ENCODE results near the gene CRYBG2.
"Not testable (repeated sequence)": the region's sequence is repeated elsewhere in the genome, so short reads cannot be mapped to it uniquely, and the experiment has no call there.

CRYBG2 gene

DNA sequence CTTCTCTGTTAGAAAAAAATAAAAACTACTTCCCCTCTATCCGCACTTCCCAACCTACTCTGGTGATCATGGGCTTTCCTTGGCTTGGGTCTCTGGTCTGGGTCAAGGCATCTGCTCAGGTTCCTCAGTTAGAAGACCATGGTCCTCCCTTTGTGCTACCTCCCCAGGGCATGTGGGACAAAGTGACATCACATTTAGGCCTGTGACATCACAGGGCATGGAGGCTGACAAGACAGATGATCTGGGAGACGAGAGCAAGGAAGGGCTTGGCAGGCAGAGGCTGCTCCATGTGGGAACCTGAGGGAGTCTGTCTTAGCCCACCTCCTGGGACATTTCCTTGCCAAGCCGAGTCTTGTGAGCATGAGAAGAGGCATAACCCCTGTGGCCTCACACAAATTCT, 18.7 kb upstream of the CRYBG2 start, which contains the start of gene ZNF683:
ZNF683 (minus strand) TSS at position 140 of the 400 bp plus-strand sequence. CDS start 4,179 bp downstream, outside the sequence.
- intact Hi-C loops (cut with DNase I), result not testable (repeated sequence)
- DNase-seq, result peak in 1 of 10 donors; percentile 20

DNA sequence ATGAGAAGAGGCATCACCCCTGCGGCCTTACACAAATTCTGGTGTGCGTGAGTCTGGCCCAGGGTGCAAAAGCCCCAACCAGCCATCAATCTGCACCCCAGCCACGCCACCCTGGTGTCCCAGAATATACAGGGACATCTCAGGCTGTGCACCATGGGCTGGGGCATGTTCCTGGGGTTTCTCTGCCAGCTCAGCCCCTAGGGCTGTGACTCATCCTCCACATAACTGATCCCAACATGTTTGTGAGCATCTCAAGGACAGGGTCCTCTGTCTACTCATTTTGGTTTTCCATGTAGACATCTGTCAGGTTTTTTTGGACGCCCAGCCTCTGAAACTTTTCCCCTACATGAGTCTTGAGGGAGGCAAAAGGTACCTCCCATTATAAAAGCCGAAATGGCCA, 18.1 kb upstream of the CRYBG2 start:
- peak in 2 of 10 donors; percentile 34 to 43 for DNase-seq
- intact Hi-C loops (cut with DNase I), result no loop called here

DNA sequence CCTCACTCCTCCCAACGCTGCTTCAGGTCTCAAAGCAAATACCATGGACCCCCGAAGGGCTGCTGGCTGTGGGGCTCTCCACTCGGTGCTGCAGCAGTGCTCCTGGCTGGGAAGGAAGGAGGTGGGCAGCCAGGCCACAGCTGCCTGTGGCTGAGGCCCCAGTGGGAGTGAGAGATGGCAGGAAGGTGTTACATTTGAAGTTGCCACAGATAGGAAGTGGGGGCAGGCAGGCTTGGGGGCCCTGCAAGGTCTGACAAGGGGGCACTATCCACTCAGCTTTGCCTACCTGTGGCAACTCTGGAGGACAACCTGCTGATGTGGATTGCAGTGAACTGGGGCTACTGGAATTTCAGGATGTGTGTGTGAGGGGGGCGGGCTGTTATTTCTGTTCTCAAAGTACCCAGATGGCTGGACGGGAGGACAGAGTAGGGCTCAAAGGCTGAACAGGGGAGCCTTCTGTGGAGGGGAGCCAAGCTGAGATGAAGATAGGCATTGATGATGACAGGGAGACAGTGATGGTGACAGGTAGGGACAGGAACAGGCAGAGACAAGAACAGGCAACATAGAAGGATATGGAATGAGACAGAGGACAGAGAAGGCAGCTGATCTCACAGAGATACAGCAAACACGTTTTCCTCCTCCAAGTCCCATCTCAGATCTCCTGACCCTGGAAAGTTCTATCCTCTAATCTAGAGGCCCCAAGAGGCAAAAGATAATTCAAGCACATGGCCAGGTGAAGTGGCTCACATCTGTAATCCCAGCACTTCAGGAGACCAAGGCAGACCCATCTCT, 16.9 kb upstream of the CRYBG2 start:
- intact Hi-C loops (cut with DNase I), result no loop called here
- peak in 2 of 10 donors; percentile 41 for DNase-seq

DNA sequence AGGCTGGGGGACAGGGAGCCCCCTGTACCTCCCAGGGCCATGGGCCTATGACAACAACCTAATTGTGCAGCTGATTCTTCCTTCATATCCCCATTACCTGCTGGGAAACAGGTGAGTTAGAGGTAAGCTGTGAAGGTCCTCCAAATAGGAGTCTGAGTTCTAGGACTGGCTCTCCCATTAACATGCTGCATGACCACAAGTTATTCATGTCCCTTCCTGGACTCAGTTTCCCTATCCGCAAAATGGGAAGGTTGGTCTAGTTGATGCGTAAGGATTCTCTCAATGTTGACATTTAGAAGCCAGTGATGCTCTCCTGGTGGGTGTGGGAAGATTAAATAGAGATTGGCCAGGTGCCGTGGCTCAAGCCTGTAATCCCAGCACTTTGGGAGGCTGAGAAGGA, 14.6 kb upstream of the CRYBG2 start:
- intact Hi-C loops (cut with DNase I), result no loop called here
- DNase-seq, result no peak

DNA sequence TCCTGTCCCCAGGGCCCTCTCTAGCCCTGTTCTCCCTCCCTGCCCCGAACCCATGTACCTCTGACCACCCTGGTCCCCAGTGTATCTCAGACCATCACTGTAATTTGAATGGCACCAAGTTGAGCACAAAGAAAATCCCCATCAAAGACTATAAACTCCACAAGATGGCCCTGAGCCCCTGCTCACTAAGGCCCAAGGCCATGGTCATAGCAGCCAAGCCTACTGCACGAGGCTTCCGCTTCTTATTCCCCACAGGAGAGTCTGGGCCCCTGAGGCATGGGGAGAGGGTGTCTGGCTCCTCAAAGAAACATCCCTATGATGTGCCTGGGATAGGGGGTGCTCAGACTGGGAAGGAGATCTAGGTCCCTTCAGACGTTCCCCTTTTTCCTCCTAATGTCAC, 14.1 kb upstream of the CRYBG2 start:
- intact Hi-C loops (cut with DNase I), result no loop called here
- DNase-seq, result peak in 1 of 10 donors; percentile 25

DNA sequence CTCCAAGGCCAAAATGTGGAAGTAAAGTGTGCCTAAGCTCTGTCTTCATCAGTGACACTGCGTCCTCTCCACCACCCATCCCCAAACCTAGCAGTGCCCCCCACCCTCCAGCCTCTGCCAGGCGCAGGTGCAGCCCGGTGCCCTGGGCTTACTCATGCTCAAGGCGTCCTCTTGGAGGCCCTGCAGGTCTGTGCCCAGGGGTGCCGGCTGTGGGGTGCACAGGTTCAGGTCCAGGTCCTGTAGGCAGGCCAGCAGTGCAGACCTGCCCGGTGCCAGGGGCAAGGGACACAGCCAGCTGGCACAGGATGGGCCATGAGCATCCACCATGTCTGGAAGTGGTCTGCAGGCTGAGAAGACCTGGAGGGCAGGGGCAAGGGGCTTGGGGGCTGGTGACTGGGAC, 13.5 kb upstream of the CRYBG2 start:
- intact Hi-C loops (cut with DNase I), result no loop called here
- peak in 1 of 10 donors; percentile 70 for DNase-seq

DNA sequence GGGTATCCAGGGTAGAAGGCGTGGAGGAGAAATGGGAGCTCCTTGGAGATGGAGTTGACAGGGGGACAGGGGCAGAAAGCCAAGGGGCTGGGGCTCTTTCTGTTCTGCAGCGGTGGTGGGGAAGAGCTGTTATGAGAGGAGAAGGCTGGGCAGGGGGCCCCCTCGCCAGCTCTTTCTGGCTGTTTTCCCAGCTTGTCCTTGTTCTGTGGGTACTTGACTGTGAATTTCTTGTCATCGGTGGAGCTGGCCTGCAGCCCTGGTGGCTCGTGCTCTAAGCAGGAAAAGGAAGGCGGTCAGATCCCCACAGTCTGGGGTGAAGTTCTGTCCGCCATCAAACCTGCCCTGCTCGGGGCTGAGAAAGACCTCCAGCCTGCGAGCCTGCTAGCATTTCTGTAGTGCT, 11.0 kb upstream of the CRYBG2 start:
- intact Hi-C loops (cut with DNase I), result no loop called here
- DNase-seq, result peak in 2 of 10 donors; percentile 36 to 54

DNA sequence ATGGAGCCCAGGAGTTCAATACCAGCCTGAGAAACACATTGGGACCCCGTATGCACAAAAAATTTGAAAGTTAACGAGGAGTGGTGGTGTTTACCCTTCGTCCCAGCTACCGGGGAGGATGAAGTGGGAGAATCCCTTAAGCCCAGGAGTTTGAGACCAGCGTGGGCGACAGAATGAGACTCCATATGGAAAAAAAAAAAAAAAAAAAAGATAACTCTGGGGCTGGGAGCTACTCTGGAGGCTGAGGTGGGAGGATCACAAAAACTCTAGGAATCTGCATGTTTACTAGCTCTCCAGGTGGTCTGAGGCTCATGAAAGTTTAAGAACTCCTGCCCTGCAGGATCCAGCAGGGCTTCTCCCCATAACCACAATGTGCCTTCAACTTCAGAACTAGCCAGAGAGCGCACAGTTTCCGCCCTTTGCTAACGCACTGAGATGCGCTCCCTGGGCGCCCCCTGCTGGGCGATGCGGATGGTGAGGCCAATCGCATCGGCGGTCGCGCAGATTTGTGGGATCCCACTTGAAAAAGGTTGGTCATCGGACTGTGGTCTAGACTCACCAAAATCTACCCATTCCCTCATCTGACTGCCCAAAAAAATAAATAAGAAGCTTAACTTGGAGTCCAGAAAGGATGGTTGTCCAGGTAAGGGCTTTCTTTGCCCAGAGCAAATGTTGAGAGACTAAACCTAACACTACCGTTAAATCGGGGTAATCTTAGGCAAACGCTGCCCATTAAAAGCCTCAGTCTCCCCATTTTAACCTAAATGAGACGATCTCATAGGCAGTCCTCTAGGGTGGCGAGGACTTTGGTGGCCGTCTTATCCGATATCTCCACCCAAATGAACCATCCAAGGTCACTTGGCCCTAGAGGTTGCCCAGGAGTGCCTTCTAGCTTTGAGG, 9.9 kb upstream of the CRYBG2 start:
- intact Hi-C loops (cut with DNase I), result no loop called here
- DNase-seq, result peak; percentile 35 to 92 (median 69)

DNA sequence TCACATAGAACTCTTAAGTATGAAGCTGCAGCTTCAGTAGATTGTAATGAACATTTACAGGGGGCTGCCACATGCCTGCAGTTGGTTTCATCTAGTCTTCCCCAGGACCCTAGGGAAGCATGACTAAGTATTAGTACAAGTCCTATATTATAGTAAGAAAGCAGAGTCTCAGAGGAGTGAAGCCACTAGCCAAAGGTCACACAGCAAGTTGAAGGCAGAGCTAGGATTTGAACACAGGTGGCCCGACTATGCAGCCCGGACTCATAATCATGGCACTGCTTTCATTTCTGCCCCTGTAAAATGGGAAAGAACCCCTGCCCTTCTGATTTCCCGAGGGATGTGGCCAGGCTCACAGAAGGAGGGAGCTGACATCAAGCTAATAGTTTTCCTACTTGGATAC, 8.4 kb upstream of the CRYBG2 start:
- intact Hi-C loops (cut with DNase I), result no loop called here
- peak in 1 of 10 donors; percentile 7 for DNase-seq

DNA sequence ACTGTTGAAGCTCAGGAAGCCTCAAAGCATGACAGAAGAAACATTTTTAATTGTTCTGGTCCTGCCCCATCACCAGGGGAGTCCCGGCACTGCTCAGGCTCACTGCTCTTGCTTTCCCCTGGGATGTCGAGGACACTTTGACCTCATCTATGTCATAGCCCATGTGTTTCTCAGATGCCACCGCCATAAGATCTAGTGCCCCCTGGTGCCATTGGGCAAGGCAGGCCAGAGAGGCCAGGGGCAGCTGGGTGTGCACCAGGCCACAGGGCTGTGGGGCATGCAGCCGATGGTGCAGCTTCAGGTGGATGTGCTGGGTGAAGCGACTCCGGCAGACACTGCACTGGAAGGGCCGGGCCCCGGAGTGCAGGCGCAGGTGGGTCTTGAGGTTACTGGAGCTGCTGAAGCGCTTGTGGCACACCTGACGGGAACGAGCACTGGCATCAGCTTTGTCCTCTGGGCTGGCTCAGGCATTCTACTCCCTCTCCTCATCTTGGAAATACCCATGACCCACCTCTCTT, 7.7 kb upstream of the CRYBG2 start:
- DNase-seq, result peak in 2 of 10 donors; percentile 56 to 67
- intact Hi-C loops (cut with DNase I), result no loop called here

DNA sequence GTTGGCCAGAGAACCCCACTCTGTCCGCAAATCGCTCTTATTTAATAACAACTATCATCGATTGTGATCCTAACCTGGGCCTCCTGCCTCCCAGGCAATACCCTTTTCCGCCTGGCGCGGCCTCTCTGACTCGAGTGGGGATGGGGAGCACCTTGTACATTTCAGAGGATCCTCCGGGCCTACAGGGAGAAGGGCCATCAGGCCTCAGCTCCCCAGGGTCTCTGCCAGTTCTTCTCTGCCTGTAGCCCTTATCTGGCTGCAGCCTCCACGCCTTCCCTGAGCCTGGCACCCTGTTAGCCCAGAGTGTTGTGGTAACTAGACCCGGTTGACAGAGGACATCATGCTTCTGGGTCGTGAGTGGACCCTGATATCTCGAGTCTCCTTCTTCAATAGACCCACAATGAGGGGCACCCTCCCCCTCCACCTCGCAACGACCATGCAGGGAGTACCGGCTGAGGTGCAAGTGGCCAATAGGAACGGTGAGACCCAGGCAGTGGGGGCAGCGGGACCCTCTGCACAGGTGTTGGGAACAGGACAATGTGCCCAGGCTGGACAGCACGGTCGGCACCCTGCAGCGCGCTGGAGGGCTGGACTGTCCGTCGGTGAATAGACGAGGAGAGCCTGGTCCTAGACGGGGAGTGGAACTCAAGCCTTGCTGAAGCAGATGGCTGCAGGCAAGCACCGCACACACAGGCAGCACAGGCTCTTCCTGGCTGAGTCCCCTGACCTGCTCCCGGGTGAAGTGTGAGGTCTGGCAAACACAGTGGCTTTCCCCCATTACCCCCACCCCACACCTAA, 7.1 kb upstream of the CRYBG2 start:
- peak in 2 of 10 donors; percentile 75 for DNase-seq
- intact Hi-C loops (cut with DNase I), result no loop called here

DNA sequence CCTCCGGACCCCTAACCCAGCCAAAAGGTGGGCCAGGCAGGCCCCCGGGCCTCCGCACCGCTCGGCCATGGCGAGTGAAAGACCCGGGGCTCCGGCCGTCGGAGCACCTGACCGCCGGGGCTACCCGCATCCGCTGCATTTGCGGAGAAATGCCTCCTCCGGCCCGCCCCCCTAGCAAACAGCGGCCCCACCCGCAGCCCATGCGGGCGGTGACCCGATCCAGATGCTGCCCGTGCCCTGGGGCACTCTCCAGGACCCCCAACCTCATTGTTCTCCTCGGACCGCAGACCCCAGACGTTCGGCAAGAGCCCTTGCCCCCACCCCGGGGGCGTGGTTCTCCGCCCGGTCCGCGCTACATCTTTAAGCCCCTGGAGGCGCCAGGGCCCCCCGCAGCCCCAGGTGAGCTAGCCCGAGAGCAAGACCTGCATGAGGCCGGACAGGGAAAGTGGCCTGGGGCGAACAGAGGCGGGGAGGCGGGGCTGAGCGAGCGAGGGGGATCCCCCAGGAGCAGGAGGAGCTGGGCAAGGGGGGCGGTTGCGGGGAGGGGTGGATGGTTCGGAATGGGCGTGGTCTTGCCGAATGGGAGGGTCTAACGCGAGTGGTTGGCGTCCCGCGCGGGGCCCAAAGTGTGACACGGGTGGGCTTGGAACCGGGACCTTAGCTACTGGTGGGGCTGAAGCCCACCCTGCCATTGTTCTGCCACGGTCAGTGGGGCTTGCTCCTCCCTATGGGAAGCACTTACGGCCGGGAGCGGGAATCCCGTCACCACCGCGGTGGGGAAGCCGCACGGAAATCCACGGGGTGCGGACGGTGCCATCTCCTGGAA, 6.3 kb upstream of the CRYBG2 start:
- DNase-seq, result peak in 2 of 10 donors; percentile 77 to 80
- intact Hi-C loops (cut with DNase I), result no loop called here

DNA sequence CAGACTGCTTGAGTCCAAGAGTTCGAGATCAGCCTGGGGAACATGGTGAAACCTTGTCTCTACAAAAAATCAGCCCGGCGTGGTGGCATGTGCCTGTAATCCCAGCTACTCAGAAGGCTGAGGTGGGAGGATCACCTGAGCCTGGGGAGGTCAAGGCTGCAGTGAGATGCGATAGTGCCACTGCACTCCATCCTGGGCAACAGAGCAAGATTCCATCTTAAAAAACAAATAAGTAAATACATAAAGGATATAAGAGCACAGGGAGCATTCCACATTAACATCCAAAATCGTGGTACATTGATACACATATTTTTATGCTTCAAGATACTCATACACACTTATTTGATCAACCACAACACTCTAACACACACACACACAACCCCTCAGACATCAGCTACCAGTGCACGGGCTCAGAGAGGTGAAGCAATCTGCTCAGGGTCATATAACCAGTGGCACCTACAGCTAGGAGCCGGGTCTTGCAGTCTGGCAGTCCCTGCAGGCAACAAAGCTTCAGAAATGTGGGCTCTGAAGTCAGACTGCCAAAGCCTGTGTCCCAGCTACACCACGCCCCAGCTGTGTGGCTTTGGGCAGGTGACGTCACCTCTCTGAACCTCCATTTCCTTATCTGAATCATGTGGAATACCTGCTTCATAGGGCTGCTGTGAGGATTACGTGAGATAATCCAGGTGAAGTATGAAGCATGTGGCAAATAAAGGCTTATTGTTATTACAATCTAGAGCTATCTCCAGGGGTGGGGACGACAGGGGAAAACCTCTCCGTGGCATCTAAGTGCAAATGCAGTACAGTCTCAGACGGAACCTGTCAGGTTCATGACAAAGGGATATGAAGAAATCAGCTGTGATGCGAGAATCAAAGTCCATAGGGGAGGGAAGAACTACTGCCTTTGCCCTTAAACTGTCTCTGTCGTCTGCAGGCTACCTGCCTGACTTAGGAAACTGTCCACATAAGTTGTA, 4.8 kb upstream of the CRYBG2 start:
- intact Hi-C loops (cut with DNase I), result no loop called here
- DNase-seq, result peak in 2 of 10 donors; percentile 13 to 22

DNA sequence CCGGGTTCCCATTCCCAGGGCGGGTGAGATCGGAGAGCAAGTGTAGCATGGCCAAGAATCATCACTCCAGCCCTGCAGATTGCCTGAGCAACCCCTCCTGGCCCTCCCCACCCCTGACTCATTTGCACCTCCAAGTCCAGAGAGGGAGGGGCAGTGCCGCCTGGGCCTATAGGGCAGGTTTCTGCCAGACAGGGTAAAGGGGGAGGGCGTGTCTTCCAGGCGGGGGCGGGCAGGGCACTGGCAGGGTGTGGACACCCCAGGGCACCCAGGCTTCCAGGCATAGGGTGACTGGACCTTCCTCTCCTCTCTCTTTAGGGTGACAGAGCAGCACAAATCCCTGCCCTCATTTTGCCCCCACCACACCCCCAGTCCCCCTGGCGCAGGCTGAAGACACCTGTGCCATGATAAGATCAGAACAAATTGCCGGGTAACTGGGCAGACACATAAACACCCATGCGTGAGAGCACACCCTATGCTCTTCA, 3.2 kb upstream of the CRYBG2 start:
- peak in 2 of 10 donors; percentile 50 to 52 for DNase-seq
- intact Hi-C loops (cut with DNase I), result no loop called here

DNA sequence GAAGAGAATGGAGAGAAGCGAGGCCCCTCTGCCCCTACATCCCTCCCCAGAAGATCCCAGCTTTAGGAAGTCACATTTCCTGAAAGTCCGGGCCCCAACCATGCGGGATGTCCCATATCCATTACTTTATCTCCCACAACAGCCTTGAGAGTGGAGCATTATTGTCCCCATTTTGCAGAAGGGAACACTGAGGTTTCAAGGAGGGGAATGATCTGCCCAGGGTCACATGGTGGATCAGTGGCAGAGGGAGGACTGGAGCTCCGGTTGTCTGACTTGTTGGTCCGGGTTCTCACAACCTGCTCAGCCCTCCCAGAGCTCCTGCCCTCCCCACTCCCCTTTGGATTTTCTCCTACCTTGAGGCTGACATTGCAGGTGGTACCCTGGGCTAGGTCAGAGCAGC, 2.2 kb upstream of the CRYBG2 start:
- DNase-seq, result peak in 2 of 10 donors; percentile 17 to 19
- intact Hi-C loops (cut with DNase I), result no loop called here

DNA sequence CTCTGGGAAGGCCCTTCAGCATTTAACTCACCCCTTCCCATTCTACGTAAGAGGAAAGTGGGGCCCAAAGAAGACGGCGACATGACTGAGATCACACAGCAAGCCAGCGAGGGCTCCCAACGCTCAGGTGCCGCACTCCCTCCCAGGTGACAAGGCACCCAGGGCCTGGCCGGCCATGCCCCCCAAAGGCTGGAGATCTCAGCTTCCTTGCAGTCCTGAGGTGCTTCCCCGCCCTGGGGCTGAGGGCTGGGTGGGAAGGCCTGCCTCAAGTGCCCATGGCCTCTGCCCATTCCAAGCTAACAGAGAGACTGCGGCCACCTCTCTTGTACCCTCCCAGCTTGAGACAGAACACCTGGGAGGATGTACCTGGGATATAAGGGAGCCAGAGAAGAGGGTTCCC, 1.0 kb upstream of the CRYBG2 start:
- peak in 1 of 10 donors; percentile 72 for DNase-seq
- intact Hi-C loops (cut with DNase I), result no loop called here

DNA sequence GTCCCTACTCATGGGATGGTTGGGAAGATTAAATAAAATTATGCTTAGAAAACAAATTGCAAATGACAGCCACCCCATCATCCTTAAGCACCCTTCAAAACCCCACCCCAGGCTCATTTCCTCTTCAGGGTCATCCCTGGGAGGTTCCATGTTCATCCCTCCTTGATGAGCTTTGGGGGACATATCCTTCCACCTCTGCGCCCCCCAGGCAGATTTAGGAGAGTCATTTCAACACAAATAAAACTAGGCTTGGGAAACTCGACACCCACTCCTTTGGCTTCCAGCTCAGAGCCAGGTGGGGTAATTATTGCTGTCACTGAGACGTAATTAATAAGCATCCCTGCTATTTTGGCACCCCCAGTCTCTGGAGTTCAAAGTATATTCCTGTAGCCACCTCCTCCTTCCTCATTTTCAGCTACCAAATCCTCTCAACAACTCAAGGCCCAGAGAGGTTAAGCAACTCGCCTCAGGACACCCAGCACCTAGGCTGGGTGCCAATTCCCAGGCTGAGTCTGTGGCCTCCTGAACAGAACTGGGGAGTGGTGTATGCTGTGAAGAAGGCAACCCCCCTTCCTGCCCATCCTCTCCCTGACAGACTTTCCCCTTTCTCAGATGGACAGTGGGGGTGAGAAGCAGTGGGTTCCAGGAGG, 595 bp downstream of the CRYBG2 start:
- DNase-seq, result peak in 1 of 10 donors; percentile 38
- intact Hi-C loops (cut with DNase I), result no loop called here

DNA sequence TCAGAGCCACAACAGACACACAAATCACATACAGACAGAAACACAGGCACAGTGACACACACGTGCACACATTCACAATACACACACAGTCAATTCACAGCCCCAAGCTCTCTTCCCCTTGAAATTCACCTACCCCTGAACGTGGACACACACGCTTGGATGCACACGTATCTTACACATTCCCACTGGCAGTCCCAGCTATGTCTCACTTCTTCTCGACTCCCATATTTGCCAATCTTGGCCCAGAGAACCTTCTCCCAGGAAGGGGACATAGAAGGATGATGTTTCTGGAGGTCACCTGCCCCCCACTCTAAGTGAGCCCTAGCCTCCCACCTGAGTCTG, 1.6 kb downstream of the CRYBG2 start:
- no peak for DNase-seq
- intact Hi-C loops (cut with DNase I), result no loop called here

All from posterior cingulate gyrus (tissue), 11 donors.